ENCODE results near the gene FBXO33. TPM values are rescaled to one million over a fixed set of nuclear protein-coding genes. Genes with fewer than 3 reads are reported as not detected.

Gene FBXO33
- total RNA-seq, 1 donor from 2014 or later = 13.5 TPM

- peaks cover 19% of the 10 kb centered on the region for H3K4me1 ChIP-seq
- no peaks in the 10 kb centered on the region for H3K9me3 ChIP-seq
- no peak overlapping the region for H3K27ac ChIP-seq
- no peaks in the 10 kb centered on the region for H3K27me3 ChIP-seq
- ATAC-seq (no peak), DNase-seq (no peak)
- H3K4me3 ChIP-seq = no peak overlapping the region
- H3K36me3 ChIP-seq = no peaks in the 10 kb centered on the region
- intact Hi-C loops (cut with DNase I) = no loop called here
- TF ChIP-seq, protein P1, sequence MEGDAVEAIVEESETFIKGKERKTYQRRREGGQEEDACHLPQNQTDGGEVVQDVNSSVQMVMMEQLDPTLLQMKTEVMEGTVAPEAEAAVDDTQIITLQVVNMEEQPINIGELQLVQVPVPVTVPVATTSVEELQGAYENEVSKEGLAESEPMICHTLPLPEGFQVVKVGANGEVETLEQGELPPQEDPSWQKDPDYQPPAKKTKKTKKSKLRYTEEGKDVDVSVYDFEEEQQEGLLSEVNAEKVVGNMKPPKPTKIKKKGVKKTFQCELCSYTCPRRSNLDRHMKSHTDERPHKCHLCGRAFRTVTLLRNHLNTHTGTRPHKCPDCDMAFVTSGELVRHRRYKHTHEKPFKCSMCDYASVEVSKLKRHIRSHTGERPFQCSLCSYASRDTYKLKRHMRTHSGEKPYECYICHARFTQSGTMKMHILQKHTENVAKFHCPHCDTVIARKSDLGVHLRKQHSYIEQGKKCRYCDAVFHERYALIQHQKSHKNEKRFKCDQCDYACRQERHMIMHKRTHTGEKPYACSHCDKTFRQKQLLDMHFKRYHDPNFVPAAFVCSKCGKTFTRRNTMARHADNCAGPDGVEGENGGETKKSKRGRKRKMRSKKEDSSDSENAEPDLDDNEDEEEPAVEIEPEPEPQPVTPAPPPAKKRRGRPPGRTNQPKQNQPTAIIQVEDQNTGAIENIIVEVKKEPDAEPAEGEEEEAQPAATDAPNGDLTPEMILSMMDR (IDR thresholded peaks at IDR 0.05) = no peak
Observed at GRCh38 chr14:39434401-39434800, 2.2 kb upstream of the FBXO33 start.

- H3K4me1 ChIP-seq = peaks cover 28% of the 10 kb centered on the region
- H3K9me3 ChIP-seq = no peaks in the 10 kb centered on the region
- intact Hi-C loops (cut with DNase I) = no loop called here
- ATAC-seq = no peak
- TF ChIP-seq, protein P1 (IDR thresholded peaks at IDR 0.05) = no peak
- H3K36me3 ChIP-seq = no peaks in the 10 kb centered on the region
- H3K4me3 ChIP-seq = peak overlapping the region; percentile 90
- no peak for DNase-seq
- H3K27ac ChIP-seq = peak overlapping the region; percentile 100
- no peaks in the 10 kb centered on the region for H3K27me3 ChIP-seq
Observed at GRCh38 chr14:39433452-39433813, 1.2 kb upstream of the FBXO33 start.

- Histone ChIP-seq H3K27me3 (no peaks in the 10 kb centered on the region), H3K4me1 (peaks cover 29% of the 10 kb centered on the region), H3K27ac (peak overlapping the region; percentile 100), H3K36me3 (no peaks in the 10 kb centered on the region), H3K4me3 (peak overlapping the region; percentile 90), H3K9me3 (no peaks in the 10 kb centered on the region)
- ATAC-seq = peak; percentile 93
- intact Hi-C loops (cut with DNase I) = no loop called here
- peak; percentile 98 for DNase-seq
- TF ChIP-seq, protein P1 (IDR thresholded peaks at IDR 0.05) = peak; percentile 23
Observed at GRCh38 chr14:39432619-39433451, 602 bp upstream of the FBXO33 start.

- DNase-seq = peak; percentile 80
- peak; percentile 12 for ATAC-seq
- Histone ChIP-seq H3K27me3 (no peaks in the 10 kb centered on the region), H3K4me1 (peaks cover 37% of the 10 kb centered on the region), H3K36me3 (no peaks in the 10 kb centered on the region), H3K9me3 (no peaks in the 10 kb centered on the region), H3K4me3 (peak overlapping the region; percentile 90), H3K27ac (peak overlapping the region; percentile 100)
- TF ChIP-seq, protein P1 (IDR thresholded peaks at IDR 0.05) = no peak
- intact Hi-C loops (cut with DNase I) = no loop called here
Observed at GRCh38 chr14:39431416-39432178, 636 bp downstream of the FBXO33 start.

GRCh38 chr14:39430762-39431415, 1.3 kb downstream of the FBXO33 start:
- no peak for ATAC-seq

More at GRCh38 chr14:39430762-39431415, 1.3 kb downstream of the FBXO33 start:
- no peaks in the 10 kb centered on the region for H3K9me3 ChIP-seq
- H3K4me1 ChIP-seq = peaks cover 44% of the 10 kb centered on the region
- DNase-seq = no peak
- intact Hi-C loops (cut with DNase I) = no loop called here
- peak overlapping the region; percentile 100 for H3K27ac ChIP-seq
- no peaks in the 10 kb centered on the region for H3K27me3 ChIP-seq
- TF ChIP-seq, protein P1 (IDR thresholded peaks at IDR 0.05) = no peak
- H3K4me3 ChIP-seq = peak overlapping the region; percentile 90
- no peaks in the 10 kb centered on the region for H3K36me3 ChIP-seq
